Activated CD8-positive, alpha-beta T cell treated with anti-CD3 and anti-CD28 coated beads for 36 hours (primary cell): Measurements from ENCODE around the gene CD177. TPM values are rescaled to one million over a fixed set of nuclear protein-coding genes. Genes with fewer than 3 reads are reported as not detected.
"Not testable (repeated sequence)": the region's sequence is repeated elsewhere in the genome, so short reads cannot be mapped to it uniquely, and the experiment has no call there.

Experiments
- ATAC-seq: fragments of 200-7000 bp; cut with Tn5 transposase; one replicate; pipeline ENCODE4 v1.10.0; 2021; ENCODE audit warnings: mild to moderate bottlenecking, moderate library complexity
- CTCF ChIA-PET: fragments of 350-600 bp; sonication (Branson Sonifier 250); formaldehyde crosslinking; loops from one replicate; lab custom pipeline; 2021; ENCODE audit warnings: antibody characterized with exemption; lab: Charles Lee
- POLR2A ChIA-PET: fragments of 350-600 bp; sonication (Branson Sonifier 250); formaldehyde crosslinking; loops from one replicate; lab custom pipeline; 2021; ENCODE audit warnings: antibody characterized with exemption; lab: Charles Lee
- DNase-seq: peaks from one replicate; pipeline ENCODE4 v3.0.0-alpha.2; 2020
- H3K27ac Mint-ChIP-seq: one replicate; pipeline ENCODE4 v1.8.0; 2021; ENCODE audit warnings: mild to moderate bottlenecking, mixed read lengths
- H3K27me3 Mint-ChIP-seq: one replicate; pipeline ENCODE4 v1.8.0; 2021; ENCODE audit warnings: mixed read lengths
- H3K36me3 Mint-ChIP-seq: one replicate; pipeline ENCODE4 v1.8.0; 2021; ENCODE audit warnings: low read depth, mixed read lengths
- H3K4me1 Mint-ChIP-seq: one replicate; pipeline ENCODE4 v1.8.0; 2021; ENCODE audit warnings: low read depth, mixed read lengths
- H3K4me3 Mint-ChIP-seq: one replicate; pipeline ENCODE4 v1.8.0; 2021; ENCODE audit warnings: mild to moderate bottlenecking, moderate library complexity, mixed read lengths
- H3K9me3 Mint-ChIP-seq: one replicate; pipeline ENCODE4 v1.8.0; 2021; ENCODE audit warnings: mixed read lengths
- intact Hi-C: fragments of 100-400 bp; cut with micrococcal nuclease; formaldehyde crosslinking; loops from one replicate; pipeline ENCODE4 v1.10.0; 2022
- total RNA-seq, 2 experiments: library from RNA; stranded (reverse); gene quantifications; one replicate each; pipeline ENCODE4 v1.2.3, GENCODE V29; 2021
- TF ChIP-seq, protein P1 (sequence below): fragments of 200-600 bp; IDR thresholded peaks from one replicate; pipeline ENCODE4 v1.8.0; 2022; ENCODE audit warnings: antibody characterized with exemption, mild to moderate bottlenecking

The CD177 gene
- total RNA-seq, 2 experiments from 2014 or later = not detected

DNA sequence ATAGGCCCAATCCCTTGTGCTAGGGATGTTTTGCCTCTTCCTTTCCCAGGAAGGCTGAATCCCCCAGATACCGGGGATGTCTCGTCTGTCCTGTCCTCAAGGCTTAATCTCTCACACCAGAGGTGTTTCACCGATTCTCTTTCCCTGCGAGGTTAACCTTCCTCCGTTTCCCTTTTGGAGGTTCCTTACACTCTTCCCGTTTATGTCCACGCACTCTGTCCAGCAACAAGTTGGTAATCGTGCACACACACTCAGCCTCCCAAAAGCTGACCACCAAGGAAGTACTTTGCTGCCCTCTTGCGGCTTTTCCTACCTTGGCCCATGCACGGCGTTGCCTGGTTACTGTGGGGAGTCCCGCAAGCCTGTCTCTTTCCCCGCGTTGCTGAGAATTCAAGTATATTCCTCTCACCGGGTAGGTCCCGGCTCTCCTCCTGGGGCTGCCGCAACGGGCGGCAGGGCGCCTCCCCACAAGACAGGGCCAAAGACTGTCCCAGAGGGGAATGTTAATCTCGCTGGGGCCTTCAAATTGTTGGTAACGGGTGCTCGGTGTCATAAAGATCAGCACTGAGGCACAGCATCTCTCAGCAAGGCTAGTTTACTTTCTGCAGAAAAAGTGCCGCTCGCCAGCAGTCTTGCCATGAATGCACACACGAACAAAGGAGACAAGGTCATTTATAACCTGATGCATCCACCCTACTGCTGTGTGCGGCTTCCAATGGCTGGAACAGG is 36.7 kb upstream of the CD177 start:
- TF ChIP-seq, protein P1, sequence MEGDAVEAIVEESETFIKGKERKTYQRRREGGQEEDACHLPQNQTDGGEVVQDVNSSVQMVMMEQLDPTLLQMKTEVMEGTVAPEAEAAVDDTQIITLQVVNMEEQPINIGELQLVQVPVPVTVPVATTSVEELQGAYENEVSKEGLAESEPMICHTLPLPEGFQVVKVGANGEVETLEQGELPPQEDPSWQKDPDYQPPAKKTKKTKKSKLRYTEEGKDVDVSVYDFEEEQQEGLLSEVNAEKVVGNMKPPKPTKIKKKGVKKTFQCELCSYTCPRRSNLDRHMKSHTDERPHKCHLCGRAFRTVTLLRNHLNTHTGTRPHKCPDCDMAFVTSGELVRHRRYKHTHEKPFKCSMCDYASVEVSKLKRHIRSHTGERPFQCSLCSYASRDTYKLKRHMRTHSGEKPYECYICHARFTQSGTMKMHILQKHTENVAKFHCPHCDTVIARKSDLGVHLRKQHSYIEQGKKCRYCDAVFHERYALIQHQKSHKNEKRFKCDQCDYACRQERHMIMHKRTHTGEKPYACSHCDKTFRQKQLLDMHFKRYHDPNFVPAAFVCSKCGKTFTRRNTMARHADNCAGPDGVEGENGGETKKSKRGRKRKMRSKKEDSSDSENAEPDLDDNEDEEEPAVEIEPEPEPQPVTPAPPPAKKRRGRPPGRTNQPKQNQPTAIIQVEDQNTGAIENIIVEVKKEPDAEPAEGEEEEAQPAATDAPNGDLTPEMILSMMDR = no peak
- Mint-ChIP-seq H3K27me3 (no peaks in the 10 kb centered on the region), H3K36me3 (no peaks in the 10 kb centered on the region), H3K9me3 (no peaks in the 10 kb centered on the region), H3K27ac (no peak overlapping the region), H3K4me1 (no peaks in the 10 kb centered on the region), H3K4me3 (no peak overlapping the region)
- POLR2A ChIA-PET = no interaction called here
- ATAC-seq = no peak
- intact Hi-C loops = no loop called here
- CTCF ChIA-PET = no interaction called here
- no peak for DNase-seq

DNA sequence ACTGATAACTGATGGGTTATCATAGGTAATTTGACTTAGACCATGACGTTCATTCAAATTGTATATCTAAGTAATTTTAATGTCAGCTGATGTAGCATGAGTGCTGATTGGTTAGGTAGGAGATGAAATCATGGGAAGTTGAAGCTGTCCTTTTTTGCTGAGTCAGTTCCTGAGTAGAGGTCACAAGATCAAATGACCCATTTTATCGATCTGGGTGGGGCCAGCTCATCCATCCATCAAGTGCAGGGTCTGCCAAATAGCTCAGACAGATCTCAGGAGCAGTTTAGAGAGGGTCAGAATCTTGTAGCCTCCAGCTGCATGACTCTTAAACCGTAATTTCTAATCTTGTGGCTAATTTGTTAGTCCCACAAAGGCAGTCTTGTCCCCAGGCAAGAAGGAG is 35.3 kb upstream of the CD177 start:
- no peak overlapping the region for H3K27ac Mint-ChIP-seq
- H3K4me3 Mint-ChIP-seq = no peak overlapping the region
- intact Hi-C loops = no loop called here
- H3K27me3 Mint-ChIP-seq = no peaks in the 10 kb centered on the region
- no peaks in the 10 kb centered on the region for H3K36me3 Mint-ChIP-seq
- ATAC-seq = no peak
- H3K9me3 Mint-ChIP-seq = no peaks in the 10 kb centered on the region
- POLR2A ChIA-PET = no interaction called here
- TF ChIP-seq, protein P1 = no peak
- no peaks in the 10 kb centered on the region for H3K4me1 Mint-ChIP-seq
- DNase-seq = no peak
- CTCF ChIA-PET = no interaction called here

GRCh38 chr19:43318796-43319314 is 34.6 kb upstream of the CD177 start:
- ATAC-seq (no peak), DNase-seq (no peak)
- no peak overlapping the region for H3K27ac Mint-ChIP-seq
- no peaks in the 10 kb centered on the region for H3K27me3 Mint-ChIP-seq
- POLR2A ChIA-PET = no interaction called here
- no peaks in the 10 kb centered on the region for H3K36me3 Mint-ChIP-seq
- H3K4me3 Mint-ChIP-seq = no peak overlapping the region
- intact Hi-C loops = no loop called here
- CTCF ChIA-PET = no interaction called here
- H3K9me3 Mint-ChIP-seq = no peaks in the 10 kb centered on the region
- TF ChIP-seq, protein P1 = no peak
- no peaks in the 10 kb centered on the region for H3K4me1 Mint-ChIP-seq

DNA sequence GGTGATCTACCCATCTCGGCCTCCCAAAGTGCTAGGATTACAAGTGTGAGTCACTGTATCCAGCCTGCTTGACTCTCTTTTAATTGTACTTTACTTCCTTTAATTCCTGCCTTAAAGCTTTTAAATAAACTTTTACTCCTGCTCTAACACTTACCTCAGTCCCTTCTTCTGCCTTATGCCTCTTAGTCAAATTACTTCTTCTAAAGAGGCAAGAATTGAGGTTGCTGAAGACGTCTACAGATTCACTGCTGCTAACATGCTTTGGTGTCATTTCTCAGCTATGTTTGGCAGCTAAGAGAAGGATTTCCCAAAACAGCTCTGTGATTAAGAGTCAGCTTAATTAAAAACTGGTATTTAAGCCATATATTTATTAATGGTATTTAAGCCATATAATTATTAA is 32.9 kb upstream of the CD177 start:
- Mint-ChIP-seq H3K27ac (no peak overlapping the region), H3K36me3 (no peaks in the 10 kb centered on the region), H3K27me3 (no peaks in the 10 kb centered on the region), H3K9me3 (no peaks in the 10 kb centered on the region), H3K4me3 (no peak overlapping the region), H3K4me1 (no peaks in the 10 kb centered on the region)
- POLR2A ChIA-PET = no interaction called here
- intact Hi-C loops = no loop called here
- TF ChIP-seq, protein P1 = no peak
- DNase-seq = no peak
- CTCF ChIA-PET = interaction anchor here (1.1 kb wide), 1 partner anchor 112 kb away, joined by 3 read pairs; no protein-coding TSS in a partner anchor
- ATAC-seq = no peak

DNA sequence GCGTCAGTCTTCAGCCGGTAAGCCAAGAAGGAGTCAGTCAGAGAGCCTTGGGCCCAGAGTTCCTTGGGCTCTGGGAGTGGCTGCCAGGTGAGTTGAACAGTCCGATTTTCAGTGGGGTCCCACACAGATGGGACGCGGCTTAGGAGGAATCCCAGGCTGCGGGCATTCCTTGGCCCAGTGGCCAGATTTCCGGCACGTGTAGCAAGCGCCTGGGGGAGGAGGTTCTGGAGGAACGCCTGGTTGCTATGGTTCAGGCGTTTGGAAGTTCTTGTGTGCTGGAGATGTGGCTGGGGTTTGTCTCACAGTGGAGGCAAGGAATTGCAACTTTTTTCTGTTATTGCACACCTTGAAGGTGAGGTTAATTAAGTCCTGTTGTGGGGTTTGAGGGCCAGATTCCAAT is 26.7 kb upstream of the CD177 start:
- H3K4me3 Mint-ChIP-seq, ATAC-seq, CTCF ChIA-PET, H3K36me3 Mint-ChIP-seq, intact Hi-C loops, H3K27ac Mint-ChIP-seq, DNase-seq, POLR2A ChIA-PET, H3K4me1 Mint-ChIP-seq, H3K27me3 Mint-ChIP-seq, H3K9me3 Mint-ChIP-seq: not testable (repeated sequence)

DNA sequence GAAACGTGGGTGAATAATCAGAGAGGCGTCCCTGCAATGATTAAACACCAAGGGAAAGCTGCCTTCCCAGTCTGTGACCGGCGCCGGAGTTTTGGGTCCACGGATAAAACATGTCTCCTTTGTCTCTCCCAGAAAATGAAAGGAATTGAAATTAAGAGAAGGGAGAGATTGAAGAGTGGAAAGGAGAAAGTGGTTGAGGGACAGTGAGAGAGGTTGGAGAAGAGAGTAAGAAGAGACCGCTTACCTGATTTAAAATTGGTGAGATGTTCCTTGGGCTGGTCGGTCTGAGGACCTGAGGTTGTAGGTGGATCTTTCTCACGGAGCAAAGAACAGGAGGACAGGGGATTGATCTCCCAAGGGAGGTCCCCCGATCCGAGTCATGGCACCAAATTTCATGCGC is 24.9 kb upstream of the CD177 start:
- POLR2A ChIA-PET, H3K27me3 Mint-ChIP-seq, H3K9me3 Mint-ChIP-seq, H3K4me3 Mint-ChIP-seq, intact Hi-C loops, CTCF ChIA-PET, H3K4me1 Mint-ChIP-seq, H3K27ac Mint-ChIP-seq, DNase-seq, H3K36me3 Mint-ChIP-seq, ATAC-seq: not testable (repeated sequence)

- intact Hi-C loops, DNase-seq, POLR2A ChIA-PET, H3K36me3 Mint-ChIP-seq, H3K4me3 Mint-ChIP-seq, H3K27ac Mint-ChIP-seq, CTCF ChIA-PET, ATAC-seq, H3K9me3 Mint-ChIP-seq, H3K27me3 Mint-ChIP-seq, H3K4me1 Mint-ChIP-seq: not testable (repeated sequence)
Measured at GRCh38 chr19:43329049-43329448, 24.4 kb upstream of the CD177 start.
